HepG2 (cell line): ENCODE measurements around the gene SLC38A4. TPM values are rescaled to one million over a fixed set of nuclear protein-coding genes. Genes with fewer than 3 reads are reported as not detected.
A peak's percentile ranks its signal among the peaks of the same experiment; 100 is the strongest.

Experiments
- ATAC-seq: fragments of 200-7000 bp; cut with Tn5 transposase; 3 replicates; pipeline ENCODE4 v1.9.1; 2020; ENCODE audit warnings: mild to moderate bottlenecking, moderate library complexity
- BruUV-seq: library from RNA; stranded (reverse); fragments of 400-500 nt; replicated peaks from 2 replicates; lab custom pipeline; 2021; lab: Mats Ljungman, UMichigan
- CTCF ChIA-PET: fragments of 300-600 bp; formaldehyde crosslinking; extraction: SDS; loops from one replicate; lab custom pipeline; 2021; ENCODE audit warnings: low total read pairs, inconsistent platforms, low intra/inter-chr PET ratio; lab: Yijun Ruan, JAX
- POLR2A ChIA-PET: fragments of 350-600 bp; sonication (Branson Sonifier 250); formaldehyde crosslinking; loops from one replicate; lab custom pipeline; 2020; ENCODE audit warnings: antibody characterized with exemption, inconsistent platforms; lab: Yijun Ruan, JAX
- DNase-seq: peaks from one replicate; pipeline ENCODE4 v3.0.0-alpha.2; 2015; ENCODE audit warnings: low spot score
- FAIRE-seq: peaks from 3 replicates; lab custom pipeline; 2011; peaks lifted over from hg19 to GRCh38; lab: Jason Lieb, UNC
- H2AFZ ChIP-seq: one replicate; pipeline ENCODE4 v1.6.1; 2011; ENCODE audit warnings: low read length, inconsistent platforms
- H3K27ac ChIP-seq: fragments of 300-600 bp; 3 replicates; pipeline ENCODE4 v1.8.0; 2011; ENCODE audit warnings: mixed run types, mild to moderate bottlenecking, mixed read lengths, low read length, inconsistent platforms; ENCODE audit not compliant: insufficient read depth; ENCODE audit errors: extremely low read length
- H3K27me3 ChIP-seq, 2 experiments: fragments of 200-600 bp in 1 of 2; 2 replicates in 1 of 2; 3 replicates in 1 of 2; pipeline versions ENCODE4 v1.6.0 to v1.8.0; 2011; ENCODE audit warnings: low read length in 2 of 2, mild to moderate bottlenecking in 2 of 2, moderate library complexity in 2 of 2, inconsistent platforms in 1 of 2; ENCODE audit not compliant: insufficient read depth in 2 of 2, control insufficient read depth in 1 of 2
- H3K36me3 ChIP-seq, 2 experiments: fragments of 200-600 bp in 1 of 2; replicated peaks in 1 of 2; 2 replicates in 1 of 2; 3 replicates in 1 of 2; pipeline versions ENCODE4 v1.5.1 to v1.8.0; 2011; ENCODE audit warnings: low read length in 2 of 2, inconsistent platforms in 1 of 2; ENCODE audit not compliant: insufficient read depth in 2 of 2, control insufficient read depth in 1 of 2
- H3K4me1 ChIP-seq: 2 replicates; pipeline ENCODE4 v1.5.1; 2012; ENCODE audit warnings: low read length, inconsistent platforms; ENCODE audit not compliant: insufficient read depth
- H3K4me2 ChIP-seq: 2 replicates; pipeline ENCODE4 v1.6.0; 2011; ENCODE audit warnings: low read depth, low read length, inconsistent platforms
- H3K4me3 ChIP-seq, 3 experiments: fragments of 200-600 bp in 1 of 3; sonication (generic), shearing (Covaris generic) in 1 of 3; replicated peaks in 1 of 3; 2 replicates each; pipeline ENCODE4 v1.5.1; 2011 to 2016; ENCODE audit warnings: low read length in 3 of 3, inconsistent platforms in 2 of 3, low read depth in 2 of 3, mild to moderate bottlenecking in 2 of 3, control low read depth in 1 of 3, mixed read lengths in 1 of 3; ENCODE audit not compliant: insufficient read depth in 1 of 3
- H3K79me2 ChIP-seq: one replicate; pipeline ENCODE4 v1.6.1; 2011; ENCODE audit warnings: low read length, inconsistent platforms; ENCODE audit not compliant: insufficient read depth
- H3K9ac ChIP-seq: 2 replicates; pipeline ENCODE4 v1.6.0; 2011; ENCODE audit warnings: mild to moderate bottlenecking, low read depth, low read length, inconsistent platforms; ENCODE audit not compliant: insufficient read depth
- H3K9me3 ChIP-seq: 2 replicates; pipeline ENCODE4 v1.5.1; 2012; ENCODE audit warnings: mild to moderate bottlenecking, low read length
- H4K20me1 ChIP-seq: 2 replicates; pipeline ENCODE4 v1.6.0; 2011; ENCODE audit warnings: inconsistent platforms, mild to moderate bottlenecking, low read length, moderate library complexity; ENCODE audit not compliant: insufficient read depth
- EED ChIP-seq: sonication (generic); formaldehyde crosslinking; IDR thresholded peaks from 2 replicates; pipeline ENCODE4 v1.5.0; 2020; ENCODE audit warnings: mild to moderate bottlenecking, missing genetic modification reagents
- FOXP4 ChIP-seq: sonication (generic); formaldehyde crosslinking; IDR thresholded peaks from 2 replicates; pipeline ENCODE4 v1.4.0; 2020; ENCODE audit warnings: missing genetic modification reagents
- GABPB1 ChIP-seq: IDR thresholded peaks from 2 replicates; pipeline ENCODE4 v1.6.1; 2016; ENCODE audit warnings: mild to moderate bottlenecking, missing genetic modification reagents, moderate library complexity, missing compliant biosample characterization
- GATAD2A ChIP-seq: IDR thresholded peaks from 2 replicates; pipeline ENCODE4 v1.6.1; 2016
- ISX ChIP-seq: sonication (generic); formaldehyde crosslinking; conservative IDR thresholded peaks from 2 replicates; pipeline ENCODE4 v1.5.0; 2020; ENCODE audit warnings: missing genetic modification reagents
- MXD3 ChIP-seq: IDR thresholded peaks from 2 replicates; pipeline ENCODE4 v1.6.1; 2016; ENCODE audit warnings: mild to moderate bottlenecking, missing biosample characterization, missing genetic modification reagents
- NCOA2 ChIP-seq: sonication (generic); formaldehyde crosslinking; IDR thresholded peaks from 2 replicates; pipeline ENCODE4 v1.8.0; 2022; ENCODE audit warnings: inconsistent platforms
- PAXIP1 ChIP-seq: sonication (generic); formaldehyde crosslinking; conservative IDR thresholded peaks from 2 replicates; pipeline ENCODE4 v1.4.0; 2020; ENCODE audit warnings: mild to moderate bottlenecking, missing genetic modification reagents, moderate library complexity
- RCOR2 ChIP-seq: IDR thresholded peaks from 2 replicates; pipeline ENCODE4 v1.6.1; 2016; ENCODE audit warnings: missing biosample characterization, missing genetic modification reagents
- SMARCC2 ChIP-seq: fragments of 450-650 bp; IDR thresholded peaks from 2 replicates; pipeline ENCODE4 v1.6.1; 2017; ENCODE audit warnings: antibody characterized with exemption, mild to moderate bottlenecking
- SOX5 ChIP-seq: IDR thresholded peaks from 2 replicates; pipeline ENCODE4 v1.6.1; 2016; ENCODE audit warnings: borderline replicate concordance
- THAP11 ChIP-seq: IDR thresholded peaks from 2 replicates; pipeline ENCODE4 v1.6.1; 2016; ENCODE audit warnings: missing biosample characterization, missing genetic modification reagents
- THRA ChIP-seq: sonication (generic); formaldehyde crosslinking; IDR thresholded peaks from 2 replicates; pipeline ENCODE4 v1.4.0; 2020; ENCODE audit warnings: missing genetic modification reagents, borderline replicate concordance
- ZFP62 ChIP-seq: sonication (generic); formaldehyde crosslinking; IDR thresholded peaks from 2 replicates; pipeline ENCODE4 v1.4.0; 2020; ENCODE audit warnings: missing genetic modification reagents
- ZGPAT ChIP-seq: IDR thresholded peaks from 2 replicates; pipeline ENCODE4 v1.6.1; 2016; ENCODE audit warnings: mild to moderate bottlenecking
- ZNF644 ChIP-seq: IDR thresholded peaks from 2 replicates; pipeline ENCODE4 v1.6.1; 2016; ENCODE audit warnings: low read depth
- WGBS: methylation state at CpG from one replicate; pipeline ENCODE4 v1.1.6; 2017; ENCODE audit warnings: low lambda C conversion rate; 5-methylcytosine and 5-hydroxymethylcytosine counted together
- in situ Hi-C: cut with HindIII; loops from 2 replicates; pipeline ENCODE4 v1.10.0; 2017; ENCODE audit warnings: low pct_unique_long_range_greater_than_20kb; ENCODE audit not compliant: extremely low pct_ligation_motif_present
- intact Hi-C: fragments of 100-400 bp; cut with micrococcal nuclease; formaldehyde crosslinking; loops from one replicate; pipeline ENCODE4 v1.10.0; 2022; ENCODE audit not compliant: unreplicated experiment
- polyA plus RNA-seq, 8 experiments: library from polyadenylated mRNA; depleted of rRNA in 3 of 8; stranded (reverse) in 7 of 8; unstranded in 1 of 8; fragments of >200 nt; fragmentation: Illumina TruSeq in 4 of 8; extraction: Trizol in 4 of 8; gene quantifications; 2 replicates each; pipeline versions ENCODE4 v1.2.1 to v1.2.3, GENCODE V29; 2011 to 2016; ENCODE audit warnings: low read depth in 4 of 8, missing spikeins in 1 of 8, mixed read lengths in 1 of 8; ENCODE audit not compliant: insufficient read depth in 1 of 8
- total RNA-seq, 5 experiments: library from RNA; depleted of rRNA; stranded (reverse); fragments of >200 nt; fragmentation: Illumina TruSeq; extraction: Trizol; gene quantifications; 2 replicates each; pipeline ENCODE4 v1.2.3, GENCODE V29; 2016; ENCODE audit warnings: low read depth in 1 of 5

The SLC38A4 gene
- total and polyA plus RNA-seq, 2 of the 13 experiments (the other 11 are each of a cell fraction or from before 2014, with no cell fraction given): 3.5 to 5.2 TPM

- H3K36me3 ChIP-seq: no peaks in the 10 kb centered on the region
- peak overlapping the region; percentile 6 for H3K27ac ChIP-seq
- no peak; the same call in 2 of the 3 replicates for ATAC-seq
- no peaks in the 10 kb centered on the region for H3K27me3 ChIP-seq
- H3K4me1 ChIP-seq: peaks cover 51% of the 10 kb centered on the region
- H3K79me2 ChIP-seq: no peaks in the 10 kb centered on the region
- H4K20me1 ChIP-seq: no peaks in the 10 kb centered on the region
- BruUV-seq: no TSS peak
- CTCF ChIA-PET: no interaction called here
- H3K9me3 ChIP-seq: no peaks in the 10 kb centered on the region
- no peak overlapping the region for H2AFZ ChIP-seq
- no peak overlapping the region for H3K4me3 ChIP-seq
- POLR2A ChIA-PET: no interaction called here
- WGBS: 56% methylated on average over 2 of the region's 2 CpGs
- no peak for FAIRE-seq
- H3K9ac ChIP-seq: no peak overlapping the region
- intact Hi-C loops (no loop called here), in situ Hi-C loops (no loop called here)
- DNase-seq: no peak
- H3K4me2 ChIP-seq: no peak overlapping the region; the same call in 1 of the 2 replicates
- TF ChIP-seq GABPB1 (CRISPR knock-in tag) (no peak), EED (CRISPR knock-in tag) (no peak), RCOR2 (CRISPR knock-in tag) (0 out of 2 replicates have a peak, but pooled peaks have one; percentile 29), FOXP4 (peak; percentile 36; the same call in 1 of the 2 replicates), ZFP62 (CRISPR knock-in tag) (no peak), ZNF644 (peak; percentile 42; the same call in 1 of the 2 replicates), SMARCC2 (no peak), THRA (peak; percentile 22; the same call in 1 of the 2 replicates), PAXIP1 (CRISPR knock-in tag) (peak; percentile 55), ISX (CRISPR knock-in tag) (no peak), NCOA2 (CRISPR knock-in tag) (peak; percentile 41; the same call in 1 of the 2 replicates), ZGPAT (CRISPR knock-in tag) (peak; percentile 26; the same call in 1 of the 2 replicates), THAP11 (peak; percentile 39), MXD3 (CRISPR knock-in tag) (no peak), GATAD2A (CRISPR knock-in tag) (peak; percentile 84), SOX5 (CRISPR knock-in tag) (peak; percentile 12; the same call in 1 of the 2 replicates)
These were observed 17.5 kb downstream of the SLC38A4 start for GRCh38 chr12:46808317-46808716.
